HG03066 (cell line): ENCODE measurements around the gene UBXN10.

Experiments used
- ATAC-seq: cut with Tn5 transposase; IDR thresholded peaks from one replicate; pipeline ENCODE4 v1.9.1; 2021; ENCODE audit warnings: low read depth; ENCODE audit not compliant: unreplicated experiment

Gene UBXN10

GRCh38 chr1:20233394-20233793 is 47.5 kb downstream of the UBXN10 start:
- ATAC-seq = no peak

GRCh38 chr1:20233866-20234265 is 48.0 kb downstream of the UBXN10 start:
- no peak for ATAC-seq

DNA sequence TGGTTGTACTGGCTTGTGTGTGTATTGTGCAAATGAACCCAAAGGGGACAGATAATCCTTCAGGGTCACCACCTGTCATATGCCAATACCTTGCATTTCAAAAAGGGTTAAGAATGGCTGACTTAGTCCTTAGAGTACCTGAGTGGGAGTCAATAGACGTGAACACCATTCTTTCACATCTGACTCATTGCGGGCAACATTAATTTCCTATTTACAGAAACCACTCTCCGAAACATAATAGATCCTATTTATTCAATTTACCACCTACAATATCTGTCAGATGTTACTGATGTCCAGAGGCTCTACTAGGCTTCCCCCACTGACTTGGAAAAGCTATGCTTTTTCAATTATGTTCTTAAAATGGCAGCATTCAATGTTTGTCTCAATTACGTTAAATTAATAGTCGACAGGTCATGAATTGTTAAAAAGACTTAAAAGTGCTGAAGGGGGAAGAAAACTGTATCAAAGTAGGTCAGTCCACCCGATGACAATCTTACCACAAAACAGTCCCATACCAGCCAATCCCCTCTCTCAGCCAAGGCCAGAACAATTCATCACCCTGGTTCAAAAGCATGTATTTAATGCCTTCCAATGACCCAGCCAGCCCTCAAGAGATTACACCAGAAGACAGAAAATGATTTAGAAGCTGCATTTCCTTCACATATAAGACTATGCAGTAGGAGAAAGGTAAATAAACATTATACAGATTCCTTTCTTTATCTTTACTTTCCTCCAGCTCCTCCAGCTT is 49.1 kb downstream of the UBXN10 start:
- ATAC-seq = no peak

DNA sequence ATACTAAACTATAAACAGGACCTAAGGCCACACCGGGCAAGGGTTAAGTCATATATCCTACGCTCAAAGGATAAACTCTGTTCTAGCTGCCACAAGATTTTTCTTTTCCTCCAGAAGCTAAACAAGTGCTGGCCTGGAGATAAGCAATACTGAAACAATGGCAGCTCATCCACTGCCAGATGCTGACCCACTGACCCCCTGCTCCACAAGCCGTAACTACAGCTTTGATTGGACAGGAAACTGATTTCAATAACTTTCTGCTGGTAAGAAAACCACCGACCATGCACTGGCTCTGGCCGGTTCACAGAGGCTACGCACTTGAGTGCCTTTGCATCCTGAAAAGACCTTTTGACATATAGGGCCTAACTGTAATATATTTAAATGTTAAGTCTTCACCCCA is 51.8 kb downstream of the UBXN10 start:
- no peak for ATAC-seq

GRCh38 chr1:20240012-20240411 is 54.1 kb downstream of the UBXN10 start:
- no peak for ATAC-seq

GRCh38 chr1:20242890-20243479 is 57.1 kb downstream of the UBXN10 start:
- ATAC-seq = no peak
